SW 1271 (cell line): ENCODE measurements around the gene TTLL10.

Experiments used
- DNase-seq, 2 experiments: peaks; one replicate each; lab custom pipeline; 2025; lab: John Stamatoyannopoulos, UW

The TTLL10 gene

GRCh38 chr1:1236945-1237873, 63.5 kb downstream of the TTLL10 start:
- DNase-seq, result no peak

DNA sequence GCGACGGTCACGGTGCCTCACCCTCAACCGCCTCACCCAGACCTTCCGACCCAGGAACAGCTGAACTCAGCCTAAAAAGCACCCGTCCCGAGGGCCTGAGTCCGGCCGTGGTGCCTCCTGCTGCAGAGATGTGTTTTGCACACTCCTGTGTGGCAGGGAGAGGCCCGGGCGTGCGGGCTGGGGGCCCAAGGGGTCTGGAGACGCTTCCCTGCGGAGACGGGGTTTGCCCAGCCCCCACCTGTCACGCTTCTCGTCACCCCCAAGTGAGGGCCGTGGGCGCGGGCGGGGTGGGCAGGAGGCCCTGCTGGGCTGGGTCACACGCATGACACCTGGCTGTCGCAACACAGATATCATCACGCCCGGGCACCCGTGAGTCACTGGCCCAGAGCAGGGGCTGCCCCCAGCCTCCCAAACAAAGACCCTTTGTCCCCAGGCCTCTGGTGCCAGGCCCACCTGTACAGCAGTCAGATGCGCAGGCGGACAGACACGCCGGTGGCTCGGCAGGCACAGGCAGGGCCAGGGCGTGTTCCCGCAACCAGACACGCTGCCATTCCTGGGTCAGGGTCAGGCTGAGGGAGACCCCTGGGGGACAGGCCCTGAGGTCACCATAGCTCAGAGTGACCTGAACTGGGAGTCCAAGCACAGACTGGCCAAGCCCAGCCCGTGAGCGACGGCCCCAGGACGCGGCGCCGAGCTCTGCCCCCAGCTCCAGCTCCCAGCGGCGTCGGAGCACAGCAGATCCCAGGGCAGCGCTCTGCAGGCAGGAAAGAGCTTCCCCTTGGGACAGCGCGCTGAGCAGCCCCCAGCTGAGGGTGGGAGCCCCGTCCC, 64.4 kb downstream of the TTLL10 start:
- no peak for DNase-seq

DNA sequence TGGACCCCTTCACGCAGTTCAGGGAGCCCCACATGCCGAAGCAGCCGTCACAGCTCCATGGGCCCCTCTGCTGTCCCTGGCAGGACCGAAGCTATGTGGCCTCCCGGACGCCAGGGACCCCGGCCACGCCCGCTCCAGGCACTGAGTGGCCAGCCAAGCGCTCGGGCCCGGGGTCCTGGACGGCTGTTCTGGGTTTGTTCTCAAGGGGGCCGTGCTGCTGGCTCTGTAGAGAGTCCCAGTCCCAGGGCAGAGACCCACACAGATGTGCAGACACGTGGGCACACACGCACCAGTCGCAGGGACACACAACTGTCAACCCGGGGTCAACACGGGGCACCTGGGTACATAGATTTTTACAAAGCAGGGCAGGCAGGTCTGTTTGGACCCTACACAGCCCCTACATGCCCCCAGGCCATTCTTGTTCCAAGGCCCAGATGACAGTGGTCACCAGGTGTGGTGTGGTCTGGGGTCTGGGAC, 65.1 kb downstream of the TTLL10 start:
- DNase-seq, result no peak

DNA sequence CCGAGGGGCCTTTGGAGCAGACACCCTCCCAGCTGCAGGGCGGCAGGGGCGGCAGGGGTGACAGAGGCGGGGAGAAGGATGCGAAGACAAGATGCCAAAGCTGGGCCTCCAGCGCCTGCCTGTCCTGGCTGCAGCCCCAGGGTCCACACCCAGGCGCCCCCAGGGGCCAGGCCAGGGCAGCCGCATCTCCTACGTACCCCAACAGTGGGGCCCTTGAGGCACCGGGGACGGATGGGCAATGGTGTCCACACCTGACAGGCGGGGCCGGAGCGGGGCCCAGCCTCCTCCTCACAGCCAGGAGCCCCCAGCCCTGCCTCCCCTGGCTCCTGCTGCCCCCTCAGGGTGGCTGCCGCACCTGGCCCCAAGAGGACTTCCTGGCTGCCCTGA, 65.5 kb downstream of the TTLL10 start:
- no peak for DNase-seq

DNA sequence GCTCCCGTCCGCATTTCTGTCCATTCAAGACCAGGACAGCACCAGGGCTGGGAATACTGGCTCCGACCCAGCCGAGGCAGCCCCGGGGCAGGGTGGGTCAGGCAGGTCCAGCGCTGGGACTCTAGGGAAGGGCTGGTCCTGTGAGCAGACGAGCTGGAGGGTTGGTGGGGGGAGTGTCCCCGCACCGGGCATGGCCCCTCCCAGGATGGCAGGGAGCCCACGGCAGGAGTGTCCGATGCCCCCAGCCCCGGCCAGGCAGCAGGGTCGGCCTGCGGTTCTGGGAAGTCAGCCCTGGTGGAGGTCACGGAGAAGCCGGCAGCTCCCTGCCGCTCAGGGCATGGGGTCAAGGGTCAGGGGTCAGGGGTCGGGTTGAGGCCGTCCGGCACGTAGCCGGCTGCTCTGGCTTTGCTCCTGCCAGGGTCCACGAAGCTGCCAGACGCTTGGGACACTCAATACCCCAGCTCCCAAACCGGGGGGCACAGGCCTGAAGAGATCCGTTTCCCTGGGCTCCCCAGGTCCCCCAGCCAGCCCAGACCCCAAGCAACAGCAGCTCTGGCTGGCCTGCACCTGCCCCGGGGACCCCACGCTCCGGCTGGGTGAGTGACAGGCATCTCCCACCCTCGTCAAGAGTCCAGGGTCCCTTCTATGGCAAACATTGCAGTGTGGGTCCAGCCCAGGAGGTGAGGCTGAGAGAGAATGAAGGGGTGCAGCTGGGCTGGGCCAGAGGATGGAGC, 66.1 kb downstream of the TTLL10 start:
- DNase-seq, result no peak

DNA sequence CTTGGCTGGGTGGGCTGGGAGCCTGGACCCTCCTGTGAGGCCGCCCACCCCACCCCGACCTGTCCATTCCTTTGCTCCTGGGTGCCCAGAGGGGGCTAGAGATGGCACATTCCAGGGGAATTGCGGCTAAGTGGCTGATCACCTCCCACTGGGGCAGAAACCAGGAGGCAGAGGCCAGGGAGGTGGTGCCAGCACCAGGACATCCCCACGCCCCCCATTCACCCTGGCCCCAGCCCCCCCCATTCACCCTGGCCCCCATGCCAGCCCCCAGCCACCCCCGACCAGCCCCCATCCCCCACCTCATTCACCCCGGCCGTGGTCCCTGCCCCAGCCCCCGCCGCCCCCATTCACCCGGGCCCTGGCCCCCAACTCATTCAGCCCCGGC, 66.7 kb downstream of the TTLL10 start:
- DNase-seq, result no peak

DNA sequence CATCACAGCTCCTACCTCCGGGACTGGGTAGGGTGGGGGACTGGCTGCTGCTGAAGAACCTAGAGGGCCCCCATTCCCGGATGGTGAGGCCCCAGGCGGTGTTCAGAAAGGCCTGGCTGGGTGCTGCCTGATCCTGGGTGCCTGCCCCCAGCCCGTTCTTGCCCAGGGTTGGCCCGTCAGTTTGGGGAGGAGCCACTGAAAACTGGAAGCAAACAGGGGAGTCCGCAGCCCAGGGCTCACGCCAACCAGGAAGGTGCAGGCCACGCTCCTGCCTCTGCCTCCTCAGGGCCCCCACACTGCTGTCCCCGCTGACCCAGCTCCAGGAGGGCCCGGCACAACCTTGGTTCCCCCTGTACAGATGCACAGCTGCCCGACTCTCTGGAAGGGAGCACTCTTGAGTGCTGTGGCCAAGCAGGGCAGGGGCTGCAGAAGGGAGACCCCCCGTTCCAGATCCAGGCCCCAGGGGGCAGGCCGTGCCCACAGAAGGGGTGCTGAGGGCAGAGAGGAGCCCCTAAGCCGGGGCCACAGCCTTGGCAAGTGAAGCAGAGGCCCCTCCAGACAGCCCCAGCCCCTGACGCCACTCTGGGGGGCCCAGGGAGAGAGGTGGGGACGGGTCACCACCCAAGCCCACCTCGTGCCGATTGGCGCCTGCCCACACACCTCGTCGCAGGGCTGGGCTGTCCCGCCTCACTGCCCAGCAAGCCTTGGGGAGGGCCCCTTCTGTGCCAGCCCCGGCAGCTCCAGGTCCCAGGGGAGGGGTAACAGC, 67.3 kb downstream of the TTLL10 start:
- DNase-seq, result no peak

DNA sequence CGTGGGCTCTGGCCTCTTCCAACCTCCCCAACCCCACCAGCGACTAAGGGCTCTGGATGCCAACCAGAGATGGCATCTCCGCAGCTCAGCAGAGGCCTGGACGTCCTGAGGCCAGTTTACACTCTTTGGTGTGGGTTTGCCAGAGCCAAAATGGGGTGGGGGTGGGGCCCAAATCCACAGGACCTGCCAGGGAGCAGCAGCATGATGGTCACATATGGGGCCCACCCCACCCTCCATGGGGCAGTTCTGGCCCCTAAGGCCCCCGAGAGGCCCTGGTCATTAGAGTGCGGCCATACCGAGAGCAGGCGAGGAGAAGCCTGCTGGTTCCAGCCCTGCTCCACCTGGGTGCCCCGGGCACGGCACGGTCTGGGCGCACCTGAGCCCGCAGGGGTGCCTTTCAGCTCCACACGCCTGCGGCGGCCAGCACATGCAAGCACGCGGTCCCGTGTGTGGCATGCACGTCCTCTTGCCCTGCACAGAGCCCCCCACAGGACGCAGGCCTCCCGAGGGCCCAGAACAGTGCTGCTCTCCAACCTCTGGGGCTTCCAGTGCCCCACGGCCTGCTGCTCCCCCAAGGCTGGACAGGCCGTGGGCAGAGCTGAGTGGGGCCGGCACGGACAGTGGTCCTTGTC, 68.0 kb downstream of the TTLL10 start:
- DNase-seq, result no peak

DNA sequence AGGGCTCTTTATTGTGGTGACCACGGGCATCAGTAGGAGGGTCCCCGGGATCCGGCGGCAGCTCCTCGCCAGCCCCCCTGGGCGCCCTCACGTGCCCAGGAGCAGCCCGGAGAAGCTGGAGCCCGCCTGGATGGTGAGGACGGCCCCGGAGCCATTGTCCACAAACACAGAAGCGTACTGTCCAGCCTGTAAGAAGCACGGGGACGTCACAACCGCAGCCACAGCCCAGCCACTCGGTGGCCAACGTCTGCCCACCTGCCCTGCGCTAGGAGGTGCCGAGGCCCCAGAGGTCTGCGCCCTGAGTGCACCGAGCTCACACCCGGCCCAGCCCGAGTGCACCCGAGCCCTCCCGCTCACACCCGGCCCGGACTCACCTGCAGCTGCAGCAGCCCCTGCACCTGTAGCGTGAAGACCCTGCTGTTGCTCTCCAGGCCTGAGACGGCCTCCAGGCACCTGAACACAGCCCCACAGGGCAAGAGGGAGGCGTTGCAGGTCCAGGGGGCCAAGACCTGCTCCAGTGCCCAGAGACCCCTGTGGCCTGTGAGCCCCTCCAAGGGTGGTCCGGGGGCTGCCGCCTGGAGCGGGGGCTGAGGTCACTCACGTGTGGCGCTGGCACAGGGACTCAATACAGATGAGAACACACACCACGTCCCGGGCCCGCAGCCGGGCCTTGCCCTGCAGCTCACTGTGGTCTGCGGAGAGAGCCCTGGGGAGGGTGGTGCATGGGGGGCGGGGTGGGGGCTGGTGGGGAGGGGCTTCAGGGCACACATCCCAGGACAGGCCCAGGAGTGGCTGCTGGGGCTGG, 69.0 kb downstream of the TTLL10 start:
- DNase-seq, result no peak

DNA sequence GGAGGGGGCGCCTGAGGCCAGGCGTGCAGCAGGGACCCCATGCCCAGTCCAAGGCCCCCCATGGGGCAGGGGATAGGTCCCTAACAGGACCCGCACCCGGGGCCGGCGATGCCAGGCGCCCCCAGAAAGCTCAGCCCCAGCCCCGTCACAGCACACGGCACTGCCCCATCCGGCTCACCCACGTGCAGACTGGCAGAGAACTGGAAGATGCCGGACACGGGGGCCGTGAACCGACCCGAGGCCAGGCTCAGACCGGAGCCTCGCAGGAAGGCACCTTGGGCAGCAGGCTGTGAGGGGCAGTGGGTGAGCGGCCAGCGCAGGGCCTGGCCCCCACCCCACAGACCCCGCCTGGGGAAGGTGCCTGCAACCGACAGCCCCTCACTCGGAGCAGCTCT, 69.6 kb downstream of the TTLL10 start:
- DNase-seq, result no peak

- DNase-seq, result no peak
These were observed 70.1 kb downstream of the TTLL10 start for GRCh38 chr1:1243807-1244191.

DNA sequence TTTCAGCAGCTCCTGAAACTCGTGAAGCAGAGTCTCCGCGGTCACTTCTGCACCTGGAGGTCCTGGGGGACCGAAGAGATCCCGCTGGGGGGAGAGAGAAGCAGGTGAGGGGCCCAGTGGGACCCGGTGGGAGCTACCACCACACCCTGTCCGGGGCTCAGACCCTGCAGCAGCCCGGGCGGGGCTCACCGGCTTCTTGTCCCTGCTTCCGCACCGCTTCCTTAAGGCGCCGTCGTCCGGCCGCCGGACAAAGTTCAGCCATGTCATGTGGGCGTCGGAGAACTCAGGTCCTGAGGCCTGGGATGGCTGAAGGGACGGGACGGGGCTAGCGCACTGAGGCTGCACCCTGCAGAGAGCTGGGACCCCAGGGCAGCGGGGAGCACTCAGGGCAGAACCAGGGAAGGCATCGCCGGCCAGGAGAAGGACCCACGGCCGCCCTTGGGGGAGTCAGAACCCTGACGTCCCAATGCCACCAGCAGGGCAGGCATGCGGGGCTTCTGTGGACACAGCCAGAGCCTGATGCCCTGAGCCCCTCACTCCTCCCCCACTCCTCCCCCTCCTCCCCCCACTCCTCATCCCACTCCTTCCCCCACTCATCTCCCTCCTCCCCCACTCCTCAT, 70.6 kb downstream of the TTLL10 start:
- no peak for DNase-seq

DNA sequence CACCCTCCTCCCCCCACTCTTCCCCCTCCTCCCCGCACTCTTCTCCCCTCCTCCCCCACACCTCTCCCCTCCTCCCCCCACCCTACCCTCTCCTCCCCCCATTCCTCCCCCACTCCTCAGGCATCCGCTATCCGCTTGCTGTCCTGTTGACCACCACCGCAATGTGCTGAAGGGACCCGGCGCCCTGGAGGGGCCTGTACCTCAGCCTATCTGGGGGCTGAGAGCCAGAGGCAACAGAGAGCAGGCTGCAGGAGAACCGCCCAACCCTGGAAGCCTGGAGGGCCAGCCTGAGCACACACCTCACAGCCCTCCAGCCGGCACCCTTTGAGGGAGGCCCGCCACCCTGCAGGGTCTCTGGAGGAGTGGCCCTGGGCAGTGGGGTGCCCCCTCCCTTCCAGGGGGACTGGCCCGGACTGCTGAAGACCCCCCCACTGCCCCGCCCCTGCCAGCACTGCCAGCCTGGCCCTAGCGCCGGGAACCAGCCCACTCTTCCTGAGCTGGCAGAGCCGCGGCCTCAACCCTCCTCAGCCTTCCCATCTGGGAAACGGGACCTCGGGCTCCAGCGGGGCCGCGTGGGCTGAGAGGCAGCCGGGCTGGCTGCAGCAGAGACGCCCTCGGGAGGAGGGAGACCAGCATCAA, 71.6 kb downstream of the TTLL10 start:
- DNase-seq, result no peak

DNA sequence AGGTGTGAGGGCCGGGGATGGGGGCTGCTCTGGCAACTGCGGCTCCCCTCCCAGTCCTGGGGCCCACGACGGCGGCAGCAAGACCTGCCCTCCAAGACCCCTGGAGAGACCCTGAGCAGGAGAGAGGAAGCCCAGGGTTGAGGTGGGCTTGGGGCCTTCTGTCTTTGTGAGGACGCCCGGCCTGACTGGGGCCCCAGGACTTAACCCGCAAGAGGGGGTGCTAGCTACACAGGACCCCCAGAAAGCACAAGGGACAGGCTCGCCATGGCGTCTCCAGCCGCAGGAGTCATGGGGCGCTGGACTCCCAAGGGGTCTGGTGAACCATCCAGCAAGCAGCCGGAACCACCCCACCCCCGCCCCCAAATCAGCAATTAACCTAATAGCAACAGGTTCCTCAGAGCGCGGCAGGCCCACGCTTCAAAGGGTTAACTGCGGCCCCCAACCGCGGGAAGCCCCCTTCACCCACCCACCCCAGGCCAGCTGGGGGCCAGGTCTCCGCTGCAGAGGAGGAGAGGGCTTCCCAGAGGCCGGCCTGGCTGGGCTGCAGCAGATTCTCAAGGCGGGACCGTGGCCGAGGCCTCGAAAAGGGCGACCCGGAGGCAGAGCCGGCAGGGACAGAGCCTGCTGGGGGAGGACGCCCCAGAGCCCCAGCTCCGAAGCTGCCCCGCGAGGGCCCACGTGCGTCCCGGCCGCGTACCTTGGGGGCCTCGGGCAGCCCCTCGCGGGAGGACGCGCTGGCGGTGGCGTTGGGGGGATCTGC, 72.3 kb downstream of the TTLL10 start:
- no peak for DNase-seq

- DNase-seq, result no peak
These were observed 73.1 kb downstream of the TTLL10 start, which contains the start of gene C1QTNF12 for GRCh38 chr1:1246577-1247340. TSS of gene C1QTNF12 (minus strand) at chr1:1246722. CDS start at chr1:1246690, 32 bp downstream.

- DNase-seq, result no peak
These were observed 73.7 kb downstream of the TTLL10 start for GRCh38 chr1:1247341-1247913.
